ENCODE measurements around the gene SLC7A11.

GRCh38 chr4:138185859-138186645 is 56.1 kb downstream of the SLC7A11 start:
- TF ChIP-seq, protein P1, sequence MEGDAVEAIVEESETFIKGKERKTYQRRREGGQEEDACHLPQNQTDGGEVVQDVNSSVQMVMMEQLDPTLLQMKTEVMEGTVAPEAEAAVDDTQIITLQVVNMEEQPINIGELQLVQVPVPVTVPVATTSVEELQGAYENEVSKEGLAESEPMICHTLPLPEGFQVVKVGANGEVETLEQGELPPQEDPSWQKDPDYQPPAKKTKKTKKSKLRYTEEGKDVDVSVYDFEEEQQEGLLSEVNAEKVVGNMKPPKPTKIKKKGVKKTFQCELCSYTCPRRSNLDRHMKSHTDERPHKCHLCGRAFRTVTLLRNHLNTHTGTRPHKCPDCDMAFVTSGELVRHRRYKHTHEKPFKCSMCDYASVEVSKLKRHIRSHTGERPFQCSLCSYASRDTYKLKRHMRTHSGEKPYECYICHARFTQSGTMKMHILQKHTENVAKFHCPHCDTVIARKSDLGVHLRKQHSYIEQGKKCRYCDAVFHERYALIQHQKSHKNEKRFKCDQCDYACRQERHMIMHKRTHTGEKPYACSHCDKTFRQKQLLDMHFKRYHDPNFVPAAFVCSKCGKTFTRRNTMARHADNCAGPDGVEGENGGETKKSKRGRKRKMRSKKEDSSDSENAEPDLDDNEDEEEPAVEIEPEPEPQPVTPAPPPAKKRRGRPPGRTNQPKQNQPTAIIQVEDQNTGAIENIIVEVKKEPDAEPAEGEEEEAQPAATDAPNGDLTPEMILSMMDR (IDR thresholded peaks at IDR 0.05): no peak
- no peak for TF ChIP-seq POLR2A (IDR thresholded peaks at IDR 0.05)

Data from lower leg skin (tissue), 3 donors.